Cardiac muscle cell (in vitro differentiated cells and primary cell): Measurements from ENCODE around the gene MAN1C1. TPM values are rescaled to one million over a fixed set of nuclear protein-coding genes. Genes with fewer than 3 reads are reported as not detected.

Source experiments
- DNase-seq, 2 donors: peaks; one replicate each; pipeline versions ENCODE4 v3.0.0 to v3.0.0-alpha.2; 2010 to 2017; ENCODE audit warnings: low read depth in 1 of 2, low spot score in 1 of 2
- H3K27ac ChIP-seq: fragments of 200-600 bp; sonication (generic); 2 replicates; pipeline ENCODE4 v1.5.1; 2016
- H3K27me3 ChIP-seq: fragments of 200-600 bp; sonication (generic); 2 replicates; pipeline ENCODE4 v1.6.0; 2016; ENCODE audit warnings: control low read depth
- H3K36me3 ChIP-seq: fragments of 200-600 bp; sonication (generic); 2 replicates; pipeline ENCODE4 v1.5.1; 2016; ENCODE audit warnings: control low read depth
- H3K4me1 ChIP-seq: fragments of 200-600 bp; sonication (generic); 2 replicates; pipeline ENCODE4 v1.8.1; 2017; ENCODE audit warnings: low read depth, mild to moderate bottlenecking, mixed run types
- H3K4me3 ChIP-seq: fragments of 200-600 bp; sonication (generic); 2 replicates; pipeline ENCODE4 v1.5.1; 2016; ENCODE audit warnings: mild to moderate bottlenecking
- H3K9me3 ChIP-seq: fragments of 200-600 bp; sonication (generic); 2 replicates; pipeline ENCODE4 v1.5.1; 2017; ENCODE audit warnings: low read depth, mild to moderate bottlenecking, control low read depth
- polyA plus RNA-seq: library from polyadenylated mRNA; unstranded; fragments of >200 nt; fragmentation: Nextera tagmentation; extraction: Ambion mirVana; gene quantifications from 2 replicates; pipeline ENCODE4 v1.2.1, GENCODE V29; 2016
- total RNA-seq: library from RNA; depleted of rRNA; stranded (reverse); fragments of >200 nt; gene quantifications from 2 replicates; pipeline ENCODE4 v1.2.3, GENCODE V29; 2016
- TF ChIP-seq, protein P1 (sequence below): IDR thresholded peaks from 2 replicates; pipeline ENCODE4 v1.5.1; 2012; ENCODE audit warnings: low read depth, mild to moderate bottlenecking, low read length

Gene MAN1C1
- total and polyA plus RNA-seq, 2 experiments from 2014 or later: 88.8 to 118 TPM

DNA sequence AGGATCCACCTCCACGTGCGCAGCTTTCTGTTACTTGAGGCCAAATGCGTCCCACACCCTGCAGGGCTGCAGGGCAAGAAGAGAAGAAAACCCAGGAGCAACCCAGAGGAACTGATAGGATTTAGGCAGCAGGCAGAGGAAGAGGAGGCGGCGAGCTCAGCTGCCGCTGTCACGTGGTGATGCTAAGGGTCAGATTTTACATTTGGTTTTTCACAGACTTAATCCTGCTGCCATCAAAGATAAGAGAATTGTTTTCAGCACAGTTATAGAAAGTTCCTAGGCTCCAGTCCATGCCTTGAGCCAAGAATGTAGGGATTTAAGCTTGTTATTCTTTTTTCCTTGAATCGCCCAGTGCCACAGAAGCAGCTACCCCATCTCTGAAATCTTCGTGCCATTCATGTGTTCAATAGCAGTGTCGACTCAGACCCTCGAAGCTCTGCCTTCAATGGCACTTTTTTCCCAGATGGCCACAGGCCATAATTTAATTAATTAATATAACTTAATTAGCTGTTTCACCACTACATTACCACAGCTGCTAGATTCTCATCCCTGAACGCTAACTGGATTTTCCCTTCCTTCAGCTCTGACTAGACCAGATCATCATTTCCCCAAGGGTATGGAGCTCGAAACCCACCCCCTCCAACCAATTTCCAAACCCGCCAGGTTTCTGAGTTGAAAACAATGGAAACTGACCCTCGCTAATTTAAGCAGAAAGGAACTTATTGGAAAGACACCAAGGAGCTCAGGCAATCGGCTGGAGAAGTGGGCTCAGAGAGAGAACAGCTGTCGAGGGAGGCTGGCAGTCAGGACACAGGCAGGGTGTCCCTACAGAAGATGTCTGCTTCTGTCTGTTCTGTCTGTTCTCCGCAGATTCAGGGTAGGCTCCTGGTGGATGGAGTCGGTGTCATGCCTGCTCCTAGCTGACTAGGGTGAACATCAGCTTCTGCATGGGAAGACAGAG is 37.0 kb upstream of the MAN1C1 start:
- TF ChIP-seq, protein P1, sequence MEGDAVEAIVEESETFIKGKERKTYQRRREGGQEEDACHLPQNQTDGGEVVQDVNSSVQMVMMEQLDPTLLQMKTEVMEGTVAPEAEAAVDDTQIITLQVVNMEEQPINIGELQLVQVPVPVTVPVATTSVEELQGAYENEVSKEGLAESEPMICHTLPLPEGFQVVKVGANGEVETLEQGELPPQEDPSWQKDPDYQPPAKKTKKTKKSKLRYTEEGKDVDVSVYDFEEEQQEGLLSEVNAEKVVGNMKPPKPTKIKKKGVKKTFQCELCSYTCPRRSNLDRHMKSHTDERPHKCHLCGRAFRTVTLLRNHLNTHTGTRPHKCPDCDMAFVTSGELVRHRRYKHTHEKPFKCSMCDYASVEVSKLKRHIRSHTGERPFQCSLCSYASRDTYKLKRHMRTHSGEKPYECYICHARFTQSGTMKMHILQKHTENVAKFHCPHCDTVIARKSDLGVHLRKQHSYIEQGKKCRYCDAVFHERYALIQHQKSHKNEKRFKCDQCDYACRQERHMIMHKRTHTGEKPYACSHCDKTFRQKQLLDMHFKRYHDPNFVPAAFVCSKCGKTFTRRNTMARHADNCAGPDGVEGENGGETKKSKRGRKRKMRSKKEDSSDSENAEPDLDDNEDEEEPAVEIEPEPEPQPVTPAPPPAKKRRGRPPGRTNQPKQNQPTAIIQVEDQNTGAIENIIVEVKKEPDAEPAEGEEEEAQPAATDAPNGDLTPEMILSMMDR: no peak
- Histone ChIP-seq H3K4me1 (peaks cover 4% of the 10 kb centered on the region), H3K27me3 (no peaks in the 10 kb centered on the region), H3K27ac (no peak overlapping the region), H3K36me3 (no peaks in the 10 kb centered on the region), H3K4me3 (no peak overlapping the region), H3K9me3 (no peaks in the 10 kb centered on the region)
- DNase-seq: no peak

DNA sequence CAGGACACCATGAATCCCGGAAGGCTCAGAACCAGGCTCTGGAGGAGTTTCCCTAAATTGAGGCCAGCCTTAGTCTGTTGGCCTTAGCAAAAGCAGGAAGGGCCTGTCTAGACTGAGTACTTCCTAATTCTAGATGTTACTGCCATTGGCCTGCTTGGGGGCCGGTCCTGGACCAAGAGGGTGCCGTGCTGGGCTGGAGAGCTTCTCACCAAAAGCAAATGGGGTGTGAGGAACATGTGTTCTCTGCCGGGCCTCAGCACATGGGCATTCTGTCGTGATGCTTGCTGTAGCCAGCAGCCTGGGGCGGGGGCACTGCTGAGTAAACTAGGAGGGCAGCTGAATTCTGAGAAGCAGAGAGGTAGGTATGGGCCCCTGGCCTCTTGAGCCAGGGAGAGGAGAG is 35.7 kb upstream of the MAN1C1 start:
- H3K27me3 ChIP-seq: no peaks in the 10 kb centered on the region
- no peak overlapping the region for H3K27ac ChIP-seq
- peak in 1 of 2 donors; percentile 45 for DNase-seq
- H3K9me3 ChIP-seq: no peaks in the 10 kb centered on the region
- TF ChIP-seq, protein P1: no peak
- H3K4me3 ChIP-seq: no peak overlapping the region
- no peaks in the 10 kb centered on the region for H3K4me1 ChIP-seq
- no peaks in the 10 kb centered on the region for H3K36me3 ChIP-seq

DNA sequence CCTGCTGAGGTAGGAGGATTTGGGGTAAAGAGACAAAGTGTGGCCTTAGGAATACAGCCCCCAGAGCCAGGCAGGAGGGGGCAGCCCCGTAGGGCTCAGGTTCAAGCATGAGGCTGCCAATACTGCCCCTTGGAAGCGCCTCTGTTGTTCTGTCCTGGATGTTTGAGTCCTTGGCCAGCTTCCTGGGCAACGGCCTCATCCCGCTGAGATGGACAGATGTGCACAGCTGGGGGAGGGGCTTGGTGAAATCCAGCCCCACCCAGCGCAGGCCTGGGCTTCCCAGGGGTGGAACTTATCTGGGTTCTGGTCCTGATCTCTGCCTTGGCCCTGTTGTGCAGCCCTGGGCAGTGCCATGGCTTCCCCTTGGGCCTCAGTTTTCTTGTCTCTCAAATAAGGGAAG is 34.8 kb upstream of the MAN1C1 start:
- Histone ChIP-seq H3K4me1 (no peaks in the 10 kb centered on the region), H3K27ac (no peak overlapping the region), H3K36me3 (no peaks in the 10 kb centered on the region), H3K27me3 (no peaks in the 10 kb centered on the region), H3K4me3 (no peak overlapping the region), H3K9me3 (no peaks in the 10 kb centered on the region)
- TF ChIP-seq, protein P1: no peak
- DNase-seq: no peak

DNA sequence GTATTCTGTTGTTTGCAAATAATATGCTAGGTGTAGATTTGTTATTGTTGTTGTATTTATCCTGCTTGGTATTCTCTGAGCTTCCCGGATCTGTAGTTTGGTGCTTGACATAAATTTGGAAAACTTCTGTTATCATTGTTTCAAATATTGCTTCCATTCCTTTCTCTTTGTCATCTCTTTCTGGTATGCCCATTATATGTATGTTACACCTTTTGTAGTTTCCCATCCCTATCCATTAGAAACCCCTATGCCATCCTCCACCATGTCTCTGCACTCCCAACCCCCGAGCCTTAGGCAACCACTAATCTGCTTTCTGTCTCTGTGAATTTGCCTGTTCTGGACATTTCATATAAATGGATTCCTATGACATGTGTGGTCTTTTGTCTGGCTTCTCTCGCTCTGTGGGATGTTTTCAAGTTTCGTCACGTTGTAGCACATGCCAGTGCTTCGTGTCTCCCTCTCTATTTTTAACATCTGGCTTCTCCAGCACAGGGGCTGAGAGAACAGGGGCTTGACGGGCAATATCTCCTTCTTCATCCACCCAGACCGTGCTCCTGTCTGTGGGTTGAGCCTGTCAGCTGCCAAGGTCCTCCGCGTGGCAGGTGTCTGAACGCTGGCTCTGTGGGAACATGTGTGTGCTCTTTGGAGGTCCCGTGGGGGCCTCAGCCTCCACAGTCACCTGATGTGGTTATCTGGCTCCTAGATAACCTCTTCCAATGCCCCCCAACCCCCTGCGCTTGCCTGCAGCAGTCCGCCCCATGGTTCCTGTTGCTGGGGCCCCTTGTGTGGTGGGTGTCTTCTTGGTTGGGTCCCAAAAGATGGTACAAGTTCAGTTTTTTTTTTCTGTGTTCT is 32.8 kb upstream of the MAN1C1 start:
- Histone ChIP-seq H3K27ac (no peak overlapping the region), H3K36me3 (no peaks in the 10 kb centered on the region), H3K4me3 (no peak overlapping the region), H3K9me3 (no peaks in the 10 kb centered on the region), H3K4me1 (no peaks in the 10 kb centered on the region), H3K27me3 (peaks cover 1% of the 10 kb centered on the region)
- DNase-seq: no peak
- TF ChIP-seq, protein P1: no peak

DNA sequence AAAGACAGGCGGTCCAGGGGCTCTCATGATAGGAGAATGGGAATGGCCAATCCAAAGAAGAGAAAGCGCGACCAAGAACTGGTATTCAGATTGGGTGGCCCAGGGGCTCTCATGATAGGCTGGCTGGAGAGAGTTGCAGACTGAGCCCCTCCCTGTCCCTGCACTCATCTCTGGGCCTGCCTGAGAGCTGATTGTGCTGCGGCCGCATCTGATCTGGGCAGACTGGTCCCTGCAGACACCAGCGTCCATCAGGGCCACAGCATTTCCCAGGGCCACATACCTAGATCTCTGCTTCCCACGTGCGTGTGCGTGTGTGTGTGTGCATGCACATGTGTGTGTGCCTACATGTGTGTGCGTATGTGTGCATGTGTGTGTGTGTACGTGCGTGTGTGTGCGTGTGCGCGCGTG is 30.4 kb upstream of the MAN1C1 start:
- H3K4me1 ChIP-seq: no peaks in the 10 kb centered on the region
- H3K36me3 ChIP-seq: no peaks in the 10 kb centered on the region
- TF ChIP-seq, protein P1: no peak
- H3K9me3 ChIP-seq: no peaks in the 10 kb centered on the region
- H3K27ac ChIP-seq: no peak overlapping the region
- no peak overlapping the region for H3K4me3 ChIP-seq
- peaks cover 3% of the 10 kb centered on the region for H3K27me3 ChIP-seq
- peak in 1 of 2 donors; percentile 49 for DNase-seq
